HG02884 (cell line): Measurements from ENCODE around the gene KIR3DL2.
"Not testable (repeated sequence)": the region's sequence is repeated elsewhere in the genome, so short reads cannot be mapped to it uniquely, and the experiment has no call there.

Experiments
- ATAC-seq: cut with Tn5 transposase; IDR thresholded peaks from one replicate; pipeline ENCODE4 v1.9.1; 2021; ENCODE audit warnings: mild to moderate bottlenecking, moderate library complexity; ENCODE audit not compliant: unreplicated experiment

Gene KIR3DL2

DNA sequence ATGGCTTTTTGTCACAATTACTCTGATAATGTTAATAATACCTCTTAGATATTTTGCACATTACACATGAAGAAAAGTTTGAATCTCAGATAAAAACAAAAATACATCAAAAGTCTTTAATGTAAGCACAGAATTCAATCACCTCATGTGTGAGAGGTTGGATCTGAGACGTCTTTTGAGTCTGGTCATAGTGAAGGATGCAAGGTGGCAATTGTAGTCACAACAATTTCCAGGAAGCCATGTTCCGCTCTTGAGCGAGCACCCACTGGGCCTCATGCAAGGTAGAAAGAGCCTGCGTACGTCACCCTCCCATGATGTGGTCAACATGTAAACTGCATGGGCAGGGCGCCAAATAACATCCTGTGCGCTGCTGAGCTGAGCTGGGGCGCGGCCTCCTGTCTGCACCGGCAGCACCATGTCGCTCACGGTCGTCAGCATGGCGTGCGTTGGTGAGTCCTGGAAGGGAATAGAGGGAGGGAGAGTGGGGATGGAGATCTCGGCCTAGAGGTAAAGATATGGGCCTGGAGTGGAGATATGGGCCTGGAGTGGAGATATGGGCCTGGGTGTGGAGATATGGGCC, at the start of gene KIR3DL2:
Gene KIR3DL2 (plus strand): TSS at position 383 of the 580 bp plus-strand sequence. CDS start 33 bp downstream, at position 416.
- ATAC-seq = not testable (repeated sequence)

DNA sequence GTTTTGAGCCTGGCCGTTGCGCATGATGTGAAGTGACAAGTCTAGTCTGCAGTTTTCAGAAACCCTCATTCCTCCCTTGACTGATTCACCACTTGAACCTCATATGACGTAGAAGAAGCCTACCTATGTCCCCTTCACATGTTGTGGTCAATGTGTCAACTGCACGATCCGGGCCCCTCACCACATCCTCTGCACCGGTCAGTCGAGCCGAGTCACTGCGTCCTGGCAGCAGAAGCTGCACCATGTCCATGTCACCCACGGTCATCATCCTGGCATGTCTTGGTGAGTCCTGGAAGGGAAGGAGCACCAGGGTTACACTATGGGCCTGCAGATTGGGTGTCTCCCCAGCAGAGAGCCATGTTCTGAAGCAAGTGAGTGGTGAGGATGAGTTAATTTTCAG, 46.8 kb upstream of the KIR3DL2 start, which contains the start of gene KIR2DL4:
Gene KIR2DL4 (plus strand): TSS at position 201 of the 400 bp plus-strand sequence. CDS start 42 bp downstream, at position 243.
- ATAC-seq = no peak

DNA sequence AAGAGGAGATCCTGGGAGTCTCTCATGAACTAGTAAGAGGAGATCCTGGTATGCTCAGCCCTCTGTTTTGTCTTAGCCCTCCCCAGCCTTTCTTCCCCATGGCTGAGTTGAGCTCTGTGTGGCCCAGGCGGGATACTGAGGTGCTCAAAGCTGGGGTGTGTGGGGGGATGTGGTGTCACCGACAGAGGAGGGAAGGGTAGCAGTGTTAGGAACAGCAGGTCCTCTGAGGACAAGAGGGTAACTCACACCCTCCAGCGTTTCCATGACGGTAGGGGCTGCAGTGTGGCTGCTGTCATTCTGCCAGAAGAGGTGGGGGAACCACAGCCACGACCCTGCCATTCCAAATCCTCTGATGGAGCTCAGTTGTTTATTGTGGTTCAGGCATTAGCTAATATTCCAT, 46.1 kb upstream of the KIR3DL2 start:
- no peak for ATAC-seq

DNA sequence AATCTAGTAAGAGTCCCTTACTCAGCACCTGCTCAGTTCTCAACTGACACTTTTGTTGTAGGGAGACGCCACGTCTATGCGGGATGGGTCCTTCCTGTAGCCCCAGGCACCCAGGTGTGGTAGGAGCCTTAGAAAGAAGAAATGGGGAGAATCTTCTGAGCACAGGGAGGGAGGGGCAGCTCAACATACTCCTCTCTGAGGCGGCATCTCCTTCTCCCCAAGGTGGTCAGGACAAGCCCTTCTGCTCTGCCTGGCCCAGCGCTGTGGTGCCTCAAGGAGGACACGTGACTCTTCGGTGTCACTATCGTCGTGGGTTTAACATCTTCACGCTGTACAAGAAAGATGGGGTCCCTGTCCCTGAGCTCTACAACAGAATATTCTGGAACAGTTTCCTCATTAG, 45.7 kb upstream of the KIR3DL2 start:
- no peak for ATAC-seq

DNA sequence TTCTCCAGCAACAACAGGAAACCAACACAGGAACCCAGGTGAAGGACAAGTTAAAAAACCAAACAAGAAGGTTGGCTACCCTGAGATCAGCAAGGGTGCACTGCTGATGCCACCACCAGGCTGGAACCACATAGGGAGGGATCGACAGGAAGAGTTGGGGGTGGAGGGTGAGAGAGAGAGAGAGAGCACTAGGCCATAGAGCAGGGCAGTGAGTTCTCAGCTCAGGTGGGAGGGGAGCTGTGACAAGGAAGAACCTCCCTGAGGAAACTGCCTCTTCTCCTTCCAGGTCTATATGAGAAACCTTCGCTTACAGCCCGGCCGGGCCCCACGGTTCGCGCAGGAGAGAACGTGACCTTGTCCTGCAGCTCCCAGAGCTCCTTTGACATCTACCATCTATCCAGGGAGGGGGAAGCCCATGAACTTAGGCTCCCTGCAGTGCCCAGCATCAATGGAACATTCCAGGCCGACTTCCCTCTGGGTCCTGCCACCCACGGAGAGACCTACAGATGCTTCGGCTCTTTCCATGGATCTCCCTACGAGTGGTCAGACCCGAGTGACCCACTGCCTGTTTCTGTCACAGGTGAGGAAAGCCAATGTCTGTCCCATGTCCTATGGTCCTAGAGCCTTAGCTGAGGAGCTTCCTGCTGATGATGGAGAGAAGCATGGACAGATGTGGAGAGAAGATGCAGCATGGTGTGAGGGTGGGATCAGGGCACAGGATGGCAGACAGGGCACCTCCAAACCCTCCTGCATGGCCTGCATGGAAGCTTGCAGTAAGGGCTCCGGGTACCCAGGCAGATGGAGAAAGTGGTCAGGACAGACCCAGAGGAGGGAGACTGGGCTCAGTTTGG, 44.4 kb upstream of the KIR3DL2 start:
- ATAC-seq = no peak

DNA sequence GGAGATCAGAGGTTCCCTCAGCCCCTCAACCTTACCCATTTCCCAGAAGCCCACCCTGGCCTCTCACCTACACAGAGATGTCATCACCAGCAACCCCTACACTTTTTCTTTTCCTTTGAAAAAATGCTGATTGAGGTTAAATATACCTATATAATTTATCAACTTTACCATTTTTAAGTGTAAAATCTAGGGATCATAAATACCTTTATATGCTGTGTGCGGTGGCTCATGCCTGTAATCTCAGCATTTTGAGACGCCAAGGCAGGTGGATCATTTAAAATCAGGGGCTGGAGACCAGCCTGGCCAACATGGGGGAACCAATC, 43.8 kb upstream of the KIR3DL2 start:
- ATAC-seq = no peak

DNA sequence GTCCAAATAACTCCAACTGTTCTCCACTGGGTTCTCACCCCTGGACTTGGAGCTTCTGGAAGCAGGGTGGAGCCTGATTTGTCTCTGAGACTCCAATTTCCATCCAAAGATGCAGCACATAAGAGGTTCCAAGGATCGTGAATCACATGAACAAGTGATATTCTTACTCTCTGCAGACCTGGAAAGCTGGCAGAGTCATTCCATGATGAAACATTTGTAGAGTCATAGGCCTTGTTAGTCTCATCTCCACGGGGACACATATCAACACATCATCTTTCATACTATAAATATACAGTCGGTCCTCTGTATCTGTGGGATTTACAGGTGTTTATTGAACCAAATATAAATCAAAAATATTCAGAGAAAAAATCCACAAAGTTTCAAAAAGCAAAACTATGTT, 35.7 kb upstream of the KIR3DL2 start:
- not testable (repeated sequence) for ATAC-seq

DNA sequence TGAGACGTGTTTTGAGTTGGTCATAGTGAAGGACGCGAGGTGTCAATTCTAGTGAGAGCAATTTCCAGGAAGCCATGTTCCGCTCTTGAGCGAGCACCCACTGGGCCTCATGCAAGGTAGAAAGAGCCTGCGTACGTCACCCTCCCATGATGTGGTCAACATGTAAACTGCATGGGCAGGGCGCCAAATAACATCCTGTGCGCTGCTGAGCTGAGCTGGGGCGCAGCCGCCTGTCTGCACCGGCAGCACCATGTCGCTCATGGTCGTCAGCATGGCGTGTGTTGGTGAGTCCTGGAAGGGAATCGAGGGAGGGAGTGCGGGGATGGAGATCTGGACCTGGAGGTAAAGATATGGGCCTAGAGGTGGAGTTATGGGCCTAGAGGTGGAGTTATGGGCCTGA, 34.0 kb upstream of the KIR3DL2 start, which contains the start of gene KIR3DL1:
Gene KIR3DL1 (plus strand): TSS at position 218 of the 400 bp plus-strand sequence.
- not testable (repeated sequence) for ATAC-seq

DNA sequence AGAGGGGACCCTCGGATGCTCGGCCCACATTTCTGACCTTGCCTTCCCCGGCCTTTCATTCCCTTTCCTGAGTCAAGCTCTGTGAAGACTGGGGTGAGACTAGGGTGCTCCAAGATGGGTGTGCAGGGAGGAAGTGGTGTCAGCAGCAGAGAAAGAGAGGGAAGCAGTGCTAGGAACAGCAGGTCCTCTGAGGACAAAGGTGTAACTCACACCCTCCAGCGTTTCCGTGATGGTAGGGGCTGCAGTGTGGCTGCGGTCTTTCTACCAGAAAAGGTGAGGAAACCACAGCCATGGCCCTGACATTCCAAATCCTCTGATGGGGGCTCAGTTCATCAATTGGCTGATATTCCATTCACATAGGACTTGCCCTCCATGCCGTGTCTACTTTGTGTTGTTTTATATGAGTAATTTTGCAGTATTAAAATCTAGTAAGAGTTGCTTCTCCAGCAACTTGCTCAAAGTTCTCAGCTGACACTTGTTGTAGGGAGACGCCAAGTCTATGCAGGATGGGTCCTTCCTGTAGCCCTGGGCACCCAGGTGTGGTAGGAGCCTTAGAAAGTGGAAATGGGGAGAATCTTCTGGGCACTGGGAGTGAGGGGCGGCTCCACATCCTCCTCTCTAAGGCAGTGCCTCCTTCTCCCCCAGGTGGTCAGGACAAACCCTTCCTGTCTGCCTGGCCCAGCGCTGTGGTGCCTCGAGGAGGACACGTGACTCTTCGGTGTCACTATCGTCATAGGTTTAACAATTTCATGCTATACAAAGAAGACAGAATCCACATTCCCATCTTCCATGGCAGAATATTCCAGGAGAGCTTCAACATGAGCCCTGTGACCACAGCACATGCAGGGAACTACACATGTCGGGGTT, 32.3 kb upstream of the KIR3DL2 start:
- ATAC-seq = no peak

DNA sequence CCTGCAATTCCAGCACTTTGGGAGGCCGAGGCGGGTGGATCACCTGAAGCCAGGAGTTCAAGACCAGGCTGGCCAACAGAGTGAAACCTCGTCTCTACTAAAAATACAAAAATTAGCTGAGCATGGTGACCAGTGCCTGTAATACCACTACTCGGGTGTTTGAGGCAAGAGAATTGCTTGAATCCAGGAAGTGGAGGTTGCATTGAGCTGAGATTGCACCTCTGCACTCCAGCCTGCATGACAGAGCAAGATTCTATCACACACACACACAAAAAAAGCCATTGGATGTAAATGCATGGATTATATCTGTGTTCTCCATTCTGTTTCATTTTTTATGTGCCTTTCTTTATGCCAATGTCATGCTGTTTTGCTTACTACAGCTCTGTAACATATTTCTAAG, 25.8 kb upstream of the KIR3DL2 start:
- ATAC-seq = not testable (repeated sequence)

DNA sequence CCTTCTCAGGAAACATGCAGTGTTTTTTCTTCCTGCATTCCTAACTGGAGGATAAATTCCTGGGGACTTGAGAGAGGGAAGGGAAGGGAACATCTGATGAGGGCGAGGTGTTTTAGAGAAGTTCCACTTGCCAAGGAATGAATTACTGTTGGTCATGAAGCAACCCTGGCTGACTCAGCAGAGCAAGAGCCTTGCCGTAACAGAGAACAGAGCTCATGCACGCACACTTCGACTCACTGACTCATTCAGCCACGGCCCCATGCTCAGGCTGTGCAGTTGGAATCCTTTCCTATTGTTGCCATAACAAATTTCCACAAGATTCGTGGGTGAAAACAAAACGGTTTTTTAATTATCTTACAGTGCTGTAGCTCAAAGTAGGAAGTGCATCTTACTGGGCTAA, 24.9 kb upstream of the KIR3DL2 start:
- not testable (repeated sequence) for ATAC-seq

DNA sequence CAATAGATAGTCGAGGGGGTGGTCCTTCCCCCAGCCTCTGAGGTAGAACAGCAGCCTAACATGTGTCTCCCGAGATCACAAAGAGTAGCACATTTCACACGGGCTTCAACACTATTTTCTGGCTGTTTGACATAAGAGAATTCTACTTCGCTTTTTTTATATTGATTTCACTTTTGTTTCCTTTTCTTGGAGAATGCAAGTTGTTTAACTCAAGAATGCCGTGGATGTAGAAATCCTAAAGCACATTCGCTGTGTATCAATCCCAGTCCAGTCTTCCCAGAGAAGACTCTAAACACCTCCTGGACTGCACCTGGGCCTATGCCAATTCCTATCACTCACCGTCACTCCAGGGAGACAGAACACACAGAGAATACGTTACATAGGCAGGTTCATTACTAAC, 22.2 kb upstream of the KIR3DL2 start:
- ATAC-seq = not testable (repeated sequence)

DNA sequence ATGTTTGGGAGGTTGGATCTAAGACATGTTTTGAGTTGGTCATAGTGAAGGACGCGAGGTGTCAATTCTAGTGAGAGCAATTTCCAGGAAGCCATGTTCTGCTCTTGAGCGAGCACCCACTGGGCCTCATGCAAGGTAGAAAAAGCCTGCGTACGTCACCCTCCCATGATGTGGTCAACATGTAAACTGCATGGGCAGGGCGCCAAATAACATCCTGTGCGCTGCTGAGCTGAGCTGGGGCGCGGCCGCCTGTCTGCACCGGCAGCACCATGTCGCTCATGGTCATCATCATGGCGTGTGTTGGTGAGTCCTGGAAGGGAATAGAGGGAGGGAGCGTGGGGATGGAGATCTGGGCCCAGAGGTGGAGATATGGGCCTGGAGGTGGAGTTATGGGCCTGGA, 17.7 kb upstream of the KIR3DL2 start, which contains the start of gene KIR2DS4:
Gene KIR2DS4 (plus strand): TSS at position 181 of the 400 bp plus-strand sequence.
- ATAC-seq = not testable (repeated sequence)

DNA sequence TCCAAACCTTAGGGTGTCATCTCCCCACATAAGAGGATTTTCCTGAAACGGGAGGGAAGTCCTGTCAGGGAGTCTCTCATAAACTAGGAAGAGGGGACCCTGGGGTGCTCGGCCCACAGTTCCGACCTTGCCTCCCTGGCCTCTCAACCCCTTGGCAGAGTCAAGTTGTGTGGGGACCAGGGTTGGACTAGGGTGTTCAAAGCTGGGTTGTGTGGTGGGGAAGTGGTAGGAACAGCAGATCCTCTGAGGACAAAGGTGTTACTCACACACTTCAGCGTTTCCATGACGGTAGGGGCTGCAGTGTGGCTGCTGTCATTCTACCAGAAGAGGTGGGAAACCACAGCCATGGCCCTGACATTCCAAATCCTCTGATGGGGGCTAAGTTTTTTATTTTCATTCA, 15.1 kb upstream of the KIR3DL2 start:
- not testable (repeated sequence) for ATAC-seq

DNA sequence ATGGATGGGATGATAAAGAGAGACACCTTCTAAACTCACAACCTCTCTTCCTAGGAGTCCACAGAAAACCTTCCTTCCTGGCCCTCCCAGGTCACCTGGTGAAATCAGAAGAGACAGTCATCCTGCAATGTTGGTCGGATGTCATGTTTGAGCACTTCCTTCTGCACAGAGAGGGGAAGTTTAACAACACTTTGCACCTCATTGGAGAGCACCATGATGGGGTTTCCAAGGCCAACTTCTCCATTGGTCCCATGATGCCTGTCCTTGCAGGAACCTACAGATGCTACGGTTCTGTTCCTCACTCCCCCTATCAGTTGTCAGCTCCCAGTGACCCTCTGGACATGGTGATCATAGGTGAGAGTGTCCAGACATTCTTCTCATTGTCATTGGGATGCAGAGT, 12.7 kb upstream of the KIR3DL2 start:
- ATAC-seq = not testable (repeated sequence)

DNA sequence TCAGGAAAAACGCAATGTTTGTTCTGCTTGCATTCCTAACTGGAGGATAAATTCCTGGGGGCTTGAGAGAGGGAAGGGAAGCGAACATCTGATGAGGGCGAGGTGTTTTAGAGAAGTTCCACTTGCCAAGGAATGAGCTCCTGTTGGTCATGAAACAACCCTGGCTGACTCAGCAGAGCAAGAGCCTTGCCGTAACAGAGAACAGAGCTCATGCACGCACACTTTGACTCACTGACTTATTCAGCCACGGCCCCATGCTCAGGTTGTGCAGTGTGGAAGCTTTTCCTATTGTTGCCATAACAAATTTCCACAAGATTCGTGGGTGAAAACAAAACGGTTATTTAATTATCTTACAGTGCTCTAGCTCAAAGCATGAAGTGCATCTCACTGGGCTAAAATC, 7.1 kb upstream of the KIR3DL2 start:
- not testable (repeated sequence) for ATAC-seq

DNA sequence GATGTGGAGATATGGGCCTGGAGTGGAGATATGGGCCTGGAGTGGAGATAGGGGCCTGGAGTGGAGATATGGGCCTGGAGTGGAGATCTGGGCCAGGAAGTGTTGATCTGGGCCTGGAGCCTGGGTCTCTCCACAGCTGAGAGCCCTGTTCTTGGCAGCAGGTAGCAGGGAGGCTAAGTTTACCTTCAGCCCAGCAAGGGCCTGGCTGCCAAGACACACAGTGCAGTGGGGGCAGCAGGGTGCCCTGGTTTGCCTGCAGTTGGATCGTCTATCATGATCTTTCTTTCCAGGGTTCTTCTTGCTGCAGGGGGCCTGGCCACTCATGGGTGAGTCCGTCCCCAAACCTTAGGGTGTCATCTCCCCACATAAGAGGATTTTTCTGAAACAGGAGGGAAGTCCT, 687 bp downstream of the KIR3DL2 start:
- ATAC-seq = no peak

DNA sequence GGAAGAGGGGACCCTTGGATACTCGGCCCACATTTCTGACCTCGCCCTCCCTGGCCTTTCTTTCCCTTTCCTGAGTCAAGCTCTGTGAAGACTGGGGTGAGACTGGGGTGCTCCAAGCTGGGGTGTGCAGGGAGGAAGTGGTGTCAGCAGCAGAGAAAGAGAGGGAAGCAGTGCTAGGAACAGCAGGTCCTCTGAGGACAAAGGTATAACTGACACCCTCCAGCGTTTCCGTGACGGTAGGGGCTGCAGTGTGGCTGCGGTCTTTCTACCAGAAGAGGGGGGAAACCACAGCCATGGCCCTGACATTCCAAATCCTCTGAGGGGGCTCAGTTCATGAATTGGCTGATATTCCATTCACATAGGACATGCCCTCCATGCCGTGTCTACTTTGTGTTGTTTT, 1.1 kb downstream of the KIR3DL2 start:
- no peak for ATAC-seq

DNA sequence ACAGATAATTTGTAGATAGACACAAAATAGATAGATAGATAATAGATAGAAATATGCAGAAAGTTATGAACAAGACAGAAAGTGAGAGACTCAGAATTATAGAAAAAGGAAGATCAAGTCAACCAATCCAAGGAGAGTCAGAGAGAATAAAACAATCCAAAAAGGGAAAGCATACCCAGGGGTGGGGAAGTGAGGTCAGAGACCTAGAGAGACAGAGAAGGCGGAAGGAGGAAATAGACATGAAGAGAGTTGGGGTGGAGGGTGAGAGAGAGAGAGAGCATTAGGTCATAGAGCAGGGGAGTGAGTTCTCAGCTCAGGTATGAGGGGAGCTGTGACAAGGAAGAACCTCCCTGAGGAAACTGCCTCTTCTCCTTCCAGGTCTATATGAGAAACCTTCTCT, 5.0 kb downstream of the KIR3DL2 start:
- ATAC-seq = not testable (repeated sequence)

DNA sequence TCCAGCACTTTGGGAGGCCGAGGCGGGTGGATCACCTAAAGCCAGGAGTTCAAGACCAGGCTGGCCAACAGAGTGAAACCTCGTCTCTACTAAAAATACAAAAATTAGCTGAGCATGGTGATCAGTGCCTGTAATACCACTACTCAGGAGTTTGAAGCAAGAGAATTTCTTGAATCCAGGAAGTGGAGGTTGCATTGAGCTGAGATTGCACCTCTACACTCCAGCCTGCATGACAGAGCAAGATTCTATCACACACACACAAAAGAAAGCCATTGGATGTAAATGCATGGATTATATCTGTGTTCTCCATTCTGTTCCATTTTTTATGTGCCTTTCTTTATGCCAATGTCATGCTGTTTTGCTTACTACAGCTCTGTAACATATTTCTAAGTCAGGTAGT, 8.2 kb downstream of the KIR3DL2 start:
- ATAC-seq = not testable (repeated sequence)

DNA sequence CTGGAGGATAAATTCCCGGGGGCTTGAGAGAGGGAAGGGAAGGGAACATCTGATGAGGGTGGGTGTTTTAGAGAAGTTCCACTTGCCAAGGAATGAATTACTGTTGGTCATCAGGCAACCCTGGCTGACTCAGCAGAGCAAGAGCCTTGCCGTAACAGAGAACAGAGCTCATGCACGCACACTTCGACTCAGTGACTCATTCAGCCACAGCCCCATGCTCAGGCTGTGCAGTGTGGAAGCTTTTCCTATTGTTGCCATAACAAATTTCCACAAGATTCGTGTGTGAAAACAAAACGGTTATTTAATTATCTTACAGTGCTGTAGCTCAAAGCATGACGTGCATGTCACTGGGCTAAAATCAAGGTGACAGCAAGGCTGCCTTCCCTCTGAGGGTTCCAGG, 9.2 kb downstream of the KIR3DL2 start:
- not testable (repeated sequence) for ATAC-seq
